GM12801 (cell line): ENCODE data around the gene SLC52A1.

Experiments used
- TF ChIP-seq, protein P1 (sequence below): IDR thresholded peaks from one replicate; pipeline ENCODE4 v1.5.1; 2011; ENCODE audit warnings: control low read depth; ENCODE audit not compliant: insufficient read length; ENCODE audit errors: extremely low read depth

Gene SLC52A1

GRCh38 chr17:5011928-5012327 is 23.3 kb downstream of the SLC52A1 start:
- TF ChIP-seq, protein P1, sequence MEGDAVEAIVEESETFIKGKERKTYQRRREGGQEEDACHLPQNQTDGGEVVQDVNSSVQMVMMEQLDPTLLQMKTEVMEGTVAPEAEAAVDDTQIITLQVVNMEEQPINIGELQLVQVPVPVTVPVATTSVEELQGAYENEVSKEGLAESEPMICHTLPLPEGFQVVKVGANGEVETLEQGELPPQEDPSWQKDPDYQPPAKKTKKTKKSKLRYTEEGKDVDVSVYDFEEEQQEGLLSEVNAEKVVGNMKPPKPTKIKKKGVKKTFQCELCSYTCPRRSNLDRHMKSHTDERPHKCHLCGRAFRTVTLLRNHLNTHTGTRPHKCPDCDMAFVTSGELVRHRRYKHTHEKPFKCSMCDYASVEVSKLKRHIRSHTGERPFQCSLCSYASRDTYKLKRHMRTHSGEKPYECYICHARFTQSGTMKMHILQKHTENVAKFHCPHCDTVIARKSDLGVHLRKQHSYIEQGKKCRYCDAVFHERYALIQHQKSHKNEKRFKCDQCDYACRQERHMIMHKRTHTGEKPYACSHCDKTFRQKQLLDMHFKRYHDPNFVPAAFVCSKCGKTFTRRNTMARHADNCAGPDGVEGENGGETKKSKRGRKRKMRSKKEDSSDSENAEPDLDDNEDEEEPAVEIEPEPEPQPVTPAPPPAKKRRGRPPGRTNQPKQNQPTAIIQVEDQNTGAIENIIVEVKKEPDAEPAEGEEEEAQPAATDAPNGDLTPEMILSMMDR: no peak

DNA sequence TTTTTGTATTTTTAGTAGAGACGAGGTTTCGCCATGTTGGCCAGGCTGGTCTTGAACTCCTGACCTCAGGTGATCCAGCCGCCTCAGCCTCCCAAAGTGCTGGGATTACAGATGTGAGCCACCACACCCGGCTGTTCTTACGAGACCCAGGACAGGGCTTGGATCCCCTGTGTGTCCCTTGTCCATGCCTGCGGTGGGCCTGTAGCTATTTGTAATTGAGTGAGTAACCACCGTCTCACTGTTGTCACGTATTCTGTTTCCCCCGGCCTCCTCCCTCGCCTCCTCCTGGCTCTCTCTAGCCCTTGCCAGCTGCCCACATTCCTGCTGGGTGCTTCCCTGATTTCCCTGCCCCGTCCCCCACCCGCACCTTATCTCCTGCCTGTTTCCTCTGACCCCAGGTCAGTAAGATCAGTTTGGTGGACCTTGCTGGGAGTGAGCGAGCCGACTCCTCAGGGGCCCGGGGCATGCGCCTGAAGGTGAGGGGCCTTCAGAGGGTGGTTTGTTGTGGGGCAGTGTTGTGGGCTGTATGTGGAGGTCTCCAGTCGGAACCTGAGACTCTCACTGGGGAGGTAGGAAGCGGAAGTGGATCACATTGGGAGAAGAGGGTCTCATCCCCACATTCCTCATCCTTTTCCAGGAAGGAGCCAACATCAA is 31.9 kb downstream of the SLC52A1 start:
- TF ChIP-seq, protein P1: no peak

- TF ChIP-seq, protein P1: no peak
These were observed 33.0 kb downstream of the SLC52A1 start for GRCh38 chr17:5002121-5002788.

DNA sequence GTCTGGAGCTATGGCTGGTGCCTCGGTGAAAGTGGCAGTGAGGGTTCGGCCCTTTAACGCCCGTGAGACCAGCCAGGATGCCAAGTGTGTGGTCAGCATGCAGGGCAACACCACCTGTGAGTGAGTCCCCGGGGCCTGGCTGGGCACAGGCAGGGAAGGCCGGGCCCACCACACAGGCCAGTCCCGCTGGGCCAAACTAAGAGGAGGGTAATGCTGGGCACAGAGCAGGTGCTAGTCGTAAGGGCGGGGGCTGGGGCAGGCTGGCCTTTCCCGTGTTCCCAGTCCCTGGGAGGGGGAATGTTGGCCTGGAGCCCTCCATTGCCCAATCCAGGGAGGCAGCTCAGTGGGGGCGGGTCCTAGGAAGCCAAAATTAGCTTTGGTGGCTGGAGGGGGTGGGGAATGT is 35.0 kb downstream of the SLC52A1 start:
- TF ChIP-seq, protein P1: no peak

GRCh38 chr17:4999430-5000093 is 35.7 kb downstream of the SLC52A1 start:
- TF ChIP-seq, protein P1: no peak

GRCh38 chr17:4998732-4999429 is 36.3 kb downstream of the SLC52A1 start:
- TF ChIP-seq, protein P1: no peak
